ENCODE data around the gene MRPS27. TPM values are rescaled to one million over a fixed set of nuclear protein-coding genes. Genes with fewer than 3 reads are reported as not detected.
"Not testable (repeated sequence)": the region's sequence is repeated elsewhere in the genome, so short reads cannot be mapped to it uniquely, and the experiment has no call there.

MRPS27 gene
- polyA plus RNA-seq, 1 donor, result 52.7 TPM

DNA sequence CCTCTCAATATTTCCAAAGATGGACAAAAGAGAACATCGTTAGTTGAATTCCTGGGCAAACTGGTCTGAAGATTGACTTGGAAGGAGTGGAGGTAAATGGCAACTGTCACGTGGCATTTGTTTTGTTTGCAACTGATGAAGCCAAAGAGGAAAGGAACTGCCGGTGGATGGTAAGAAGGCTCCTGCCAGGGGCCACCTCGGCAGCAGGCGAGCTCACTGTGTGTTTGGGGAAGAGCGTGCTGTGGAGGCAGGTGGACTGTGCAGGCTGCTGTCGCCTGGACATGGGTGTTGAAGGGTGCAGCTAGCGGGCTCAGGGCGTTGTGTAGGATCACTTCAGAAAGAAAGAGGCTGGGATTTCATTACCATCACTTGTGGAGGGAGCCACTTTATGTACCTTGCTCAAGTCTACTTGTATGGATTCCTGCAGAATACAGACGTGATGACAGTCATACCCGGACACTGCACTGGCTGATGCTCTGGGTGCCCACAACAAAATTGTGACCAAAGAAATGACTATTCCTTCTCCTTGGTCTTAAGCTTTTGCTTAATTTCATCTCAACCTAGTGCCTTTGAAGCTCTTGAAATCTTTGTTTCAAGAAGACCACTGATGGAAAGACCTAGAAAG lies 140.1 kb downstream of the MRPS27 start:
- Histone ChIP-seq H3K27ac (ENCODE audit: low read length) (no peak overlapping the region), H3K36me3 (ENCODE audit: control insufficient read depth, insufficient read depth, low read length) (no peaks in the 10 kb centered on the region), H3K4me3 (ENCODE audit: low read length) (no peak overlapping the region), H3K4me1 (ENCODE audit: control insufficient read depth, insufficient read depth, low read length) (no peaks in the 10 kb centered on the region), H3K27me3 (ENCODE audit: control insufficient read depth, insufficient read depth, low read length) (no peaks in the 10 kb centered on the region), H3K9me3 (ENCODE audit: control insufficient read depth, low read depth, low read length) (no peaks in the 10 kb centered on the region)
- no peak for DNase-seq
- whole genome bisulfite sequencing (ENCODE audit: insufficient coverage, low lambda C conversion rate), result no CpG with 5 or more reads among the region's 11 CpGs

DNA sequence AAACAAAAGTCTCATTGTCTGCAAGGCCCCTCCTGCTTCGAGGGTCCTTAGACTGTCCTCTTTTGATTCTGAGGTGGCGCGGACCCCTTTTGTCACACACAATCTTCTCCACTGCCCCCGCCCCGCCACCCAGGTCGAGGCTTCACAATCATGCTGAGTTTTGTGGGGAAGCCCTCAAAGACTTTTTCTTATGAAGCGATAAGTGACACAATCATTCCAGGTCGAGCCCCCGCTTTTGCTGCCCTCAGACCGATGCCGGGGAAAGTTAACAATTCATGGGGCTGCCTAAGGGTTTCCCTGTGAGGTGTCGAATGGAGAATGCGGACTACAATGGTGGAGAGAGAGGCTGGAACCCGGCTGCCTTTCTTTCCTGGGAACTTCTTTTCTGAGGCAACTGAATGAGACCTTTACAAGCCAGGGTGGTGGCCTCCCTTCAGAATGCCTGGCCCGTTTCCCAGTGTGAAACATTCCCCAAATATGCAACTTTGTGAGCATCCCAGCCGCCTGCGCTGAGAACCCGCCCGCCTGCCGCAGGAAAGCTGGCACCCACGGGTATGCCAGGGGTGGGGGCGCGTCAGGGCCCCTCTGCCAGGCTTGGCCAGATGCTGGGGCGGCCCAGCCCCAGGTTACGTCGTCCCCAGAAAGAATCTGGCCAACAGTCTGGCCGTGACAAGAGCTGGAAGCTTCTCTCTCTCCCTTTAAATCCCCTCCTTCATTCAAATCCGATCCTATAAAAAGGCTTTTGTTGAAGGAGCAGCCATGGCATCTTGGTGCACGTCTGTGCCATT lies 140.8 kb downstream of the MRPS27 start:
- no peaks in the 10 kb centered on the region for H3K9me3 ChIP-seq (ENCODE audit: control insufficient read depth, low read depth, low read length)
- H3K4me3 ChIP-seq (ENCODE audit: low read length), result no peak overlapping the region
- DNase-seq, result no peak
- no peaks in the 10 kb centered on the region for H3K4me1 ChIP-seq (ENCODE audit: control insufficient read depth, insufficient read depth, low read length)
- no peak overlapping the region for H3K27ac ChIP-seq (ENCODE audit: low read length)
- no peaks in the 10 kb centered on the region for H3K36me3 ChIP-seq (ENCODE audit: control insufficient read depth, insufficient read depth, low read length)
- WGBS (ENCODE audit: insufficient coverage, low lambda C conversion rate), result 100% methylated on average over 1 of the region's 29 CpGs
- H3K27me3 ChIP-seq (ENCODE audit: control insufficient read depth, insufficient read depth, low read length), result no peaks in the 10 kb centered on the region

DNA sequence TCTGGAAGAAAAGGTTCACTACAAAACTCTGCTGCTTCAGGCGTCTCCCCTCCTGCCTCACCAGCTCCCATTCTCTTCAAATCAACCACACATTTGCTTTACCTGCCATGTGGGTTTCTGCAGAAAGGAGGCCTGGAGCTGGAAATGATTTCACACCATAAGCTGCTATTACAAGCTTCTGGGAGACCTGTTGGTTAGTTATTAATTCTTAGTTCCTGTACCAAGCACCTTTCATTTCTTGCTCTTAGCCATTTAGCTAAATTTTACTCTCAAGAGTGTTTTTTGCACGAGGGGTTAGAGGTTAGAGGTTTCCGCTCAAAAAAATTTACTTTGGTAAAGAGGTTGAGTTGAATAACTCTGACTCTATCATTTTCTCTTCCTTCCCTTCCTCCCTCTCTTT lies 142.5 kb downstream of the MRPS27 start:
- H3K27me3 ChIP-seq (ENCODE audit: control insufficient read depth, insufficient read depth, low read length), result no peaks in the 10 kb centered on the region
- 79% methylated on average over 2 of the region's 3 CpGs for WGBS (ENCODE audit: insufficient coverage, low lambda C conversion rate)
- no peak overlapping the region for H3K4me3 ChIP-seq (ENCODE audit: low read length)
- H3K9me3 ChIP-seq (ENCODE audit: control insufficient read depth, low read depth, low read length), result no peaks in the 10 kb centered on the region
- H3K27ac ChIP-seq (ENCODE audit: low read length), result no peak overlapping the region
- no peaks in the 10 kb centered on the region for H3K36me3 ChIP-seq (ENCODE audit: control insufficient read depth, insufficient read depth, low read length)
- no peaks in the 10 kb centered on the region for H3K4me1 ChIP-seq (ENCODE audit: control insufficient read depth, insufficient read depth, low read length)
- DNase-seq, result no peak

DNA sequence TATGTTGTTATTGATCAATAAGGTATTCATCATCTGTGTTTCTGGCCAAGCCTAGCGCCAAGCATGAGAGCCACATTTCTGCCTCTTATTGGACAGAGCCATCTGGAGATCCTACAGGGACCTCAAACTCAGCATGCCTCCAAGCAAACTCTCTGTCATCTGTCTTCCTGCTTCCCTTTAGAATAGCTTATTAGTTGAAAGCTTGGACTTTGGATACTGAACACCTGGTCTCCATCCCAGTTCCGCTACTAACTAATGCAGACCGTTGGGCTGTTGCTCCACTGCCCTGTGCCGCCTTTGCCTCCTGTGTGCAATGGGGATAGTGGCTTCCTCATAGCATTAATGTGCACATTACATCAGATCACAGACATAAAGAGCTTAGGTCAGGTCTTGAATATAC lies 147.3 kb downstream of the MRPS27 start:
- H3K9me3 ChIP-seq (ENCODE audit: control insufficient read depth, low read depth, low read length), result no peaks in the 10 kb centered on the region
- no peak overlapping the region for H3K27ac ChIP-seq (ENCODE audit: low read length)
- DNase-seq, result peak in 1 of 2 donors; percentile 39
- no CpG with 5 or more reads among the region's 4 CpGs for WGBS (ENCODE audit: insufficient coverage, low lambda C conversion rate)
- H3K4me1 ChIP-seq (ENCODE audit: control insufficient read depth, insufficient read depth, low read length), result no peaks in the 10 kb centered on the region
- no peaks in the 10 kb centered on the region for H3K36me3 ChIP-seq (ENCODE audit: control insufficient read depth, insufficient read depth, low read length)
- H3K4me3 ChIP-seq (ENCODE audit: low read length), result no peak overlapping the region
- peaks cover 4% of the 10 kb centered on the region for H3K27me3 ChIP-seq (ENCODE audit: control insufficient read depth, insufficient read depth, low read length)

DNA sequence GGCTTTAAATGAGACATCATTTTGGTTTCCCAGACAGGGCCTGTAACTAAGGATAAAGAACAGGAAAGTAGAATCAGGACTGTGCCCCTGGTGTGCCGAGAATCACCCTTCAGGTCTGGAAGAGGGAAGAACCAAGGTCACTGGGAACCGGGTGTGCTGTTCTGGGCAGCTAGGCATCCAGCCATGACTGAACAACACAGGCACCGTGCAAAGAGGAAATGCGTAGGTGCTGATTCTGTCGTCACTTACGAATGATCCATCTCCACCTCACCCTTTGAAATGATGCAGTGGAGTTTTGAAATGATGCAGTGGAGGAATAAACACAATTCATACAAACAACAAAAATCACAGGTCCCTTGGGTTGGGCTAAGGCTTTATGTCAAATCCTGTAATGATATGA lies 148.4 kb downstream of the MRPS27 start:
- DNase-seq, result no peak
- H3K4me1 ChIP-seq (ENCODE audit: control insufficient read depth, insufficient read depth, low read length), result no peaks in the 10 kb centered on the region
- WGBS (ENCODE audit: insufficient coverage, low lambda C conversion rate), result no CpG with 5 or more reads among the region's 6 CpGs
- no peaks in the 10 kb centered on the region for H3K9me3 ChIP-seq (ENCODE audit: control insufficient read depth, low read depth, low read length)
- H3K27me3 ChIP-seq (ENCODE audit: control insufficient read depth, insufficient read depth, low read length), result peaks cover 4% of the 10 kb centered on the region
- H3K4me3 ChIP-seq (ENCODE audit: low read length), result no peak overlapping the region
- H3K27ac ChIP-seq (ENCODE audit: low read length), result no peak overlapping the region
- no peaks in the 10 kb centered on the region for H3K36me3 ChIP-seq (ENCODE audit: control insufficient read depth, insufficient read depth, low read length)

DNA sequence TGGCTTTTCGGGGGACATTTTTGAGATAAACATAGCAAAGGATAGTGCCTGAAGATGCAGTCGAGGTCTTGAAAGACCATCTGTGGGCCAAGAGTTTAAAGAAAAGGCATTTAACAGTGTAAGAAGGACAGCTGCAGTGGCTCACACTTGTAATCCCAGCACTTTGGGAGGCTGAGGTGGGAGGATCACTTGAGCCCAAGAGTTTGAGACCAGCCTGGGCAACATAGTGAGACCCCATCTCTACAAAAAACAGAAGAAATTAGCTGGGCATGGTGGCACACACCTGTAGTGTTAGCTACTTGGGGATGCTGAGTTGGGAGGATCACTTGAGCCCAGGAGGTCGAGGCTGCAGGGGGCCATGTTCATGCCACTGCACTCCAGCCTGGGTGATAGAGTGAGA lies 148.9 kb downstream of the MRPS27 start:
- DNase-seq; H3K9me3 ChIP-seq (ENCODE audit: control insufficient read depth, low read depth, low read length); H3K27me3 ChIP-seq (ENCODE audit: control insufficient read depth, insufficient read depth, low read length); H3K36me3 ChIP-seq (ENCODE audit: control insufficient read depth, insufficient read depth, low read length); H3K4me3 ChIP-seq (ENCODE audit: low read length); H3K27ac ChIP-seq (ENCODE audit: low read length); H3K4me1 ChIP-seq (ENCODE audit: control insufficient read depth, insufficient read depth, low read length): not testable (repeated sequence)
- 94% methylated on average over 2 of the region's 3 CpGs for WGBS (ENCODE audit: insufficient coverage, low lambda C conversion rate)

DNA sequence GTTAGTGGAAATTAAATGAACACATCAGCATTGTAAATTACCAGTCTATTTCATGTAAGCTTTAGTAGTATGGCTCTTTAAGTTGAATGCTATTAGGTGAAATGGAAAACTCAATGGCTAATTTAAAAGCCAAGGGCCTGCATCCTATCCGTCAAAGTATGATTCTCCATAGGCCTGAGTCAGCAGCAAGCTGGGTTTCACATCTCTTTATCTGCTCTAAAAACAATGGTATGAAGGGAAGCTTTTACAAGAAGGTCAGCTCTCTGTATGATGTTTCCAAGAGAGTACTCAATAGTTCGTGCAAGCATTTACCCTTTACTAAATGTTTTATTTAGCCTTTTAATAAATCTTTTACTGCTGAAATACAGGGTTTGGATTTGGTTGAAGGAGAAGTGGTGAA lies 149.9 kb downstream of the MRPS27 start:
- no peak overlapping the region for H3K27ac ChIP-seq (ENCODE audit: low read length)
- H3K27me3 ChIP-seq (ENCODE audit: control insufficient read depth, insufficient read depth, low read length), result peaks cover 4% of the 10 kb centered on the region
- no CpG with 5 or more reads among the region's 2 CpGs for WGBS (ENCODE audit: insufficient coverage, low lambda C conversion rate)
- no peaks in the 10 kb centered on the region for H3K4me1 ChIP-seq (ENCODE audit: control insufficient read depth, insufficient read depth, low read length)
- no peak for DNase-seq
- H3K9me3 ChIP-seq (ENCODE audit: control insufficient read depth, low read depth, low read length), result no peaks in the 10 kb centered on the region
- no peak overlapping the region for H3K4me3 ChIP-seq (ENCODE audit: low read length)
- H3K36me3 ChIP-seq (ENCODE audit: control insufficient read depth, insufficient read depth, low read length), result no peaks in the 10 kb centered on the region

Other genes starting within 250 kb of the MRPS27 start
- gene MAP1B, start 212.8 kb downstream of the MRPS27 start, polyA plus RNA-seq, result 31.0 TPM
- gene PTCD2, start 133 bp upstream of the MRPS27 start, polyA plus RNA-seq, result 6.7 TPM
- gene ZNF366, start 187.2 kb upstream of the MRPS27 start, polyA plus RNA-seq, result 2.1 TPM